Cardiac muscle cell (in vitro differentiated cells and primary cell): ENCODE results near the gene CDIPT. TPM values are rescaled to one million over a fixed set of nuclear protein-coding genes. Genes with fewer than 3 reads are reported as not detected.

Source experiments
- DNase-seq, 2 donors: peaks; one replicate each; pipeline versions ENCODE4 v3.0.0 to v3.0.0-alpha.2; 2010 to 2017; ENCODE audit warnings: low read depth in 1 of 2, low spot score in 1 of 2
- H3K27ac ChIP-seq: fragments of 200-600 bp; sonication (generic); 2 replicates; pipeline ENCODE4 v1.5.1; 2016
- H3K27me3 ChIP-seq: fragments of 200-600 bp; sonication (generic); 2 replicates; pipeline ENCODE4 v1.6.0; 2016; ENCODE audit warnings: control low read depth
- H3K36me3 ChIP-seq: fragments of 200-600 bp; sonication (generic); 2 replicates; pipeline ENCODE4 v1.5.1; 2016; ENCODE audit warnings: control low read depth
- H3K4me1 ChIP-seq: fragments of 200-600 bp; sonication (generic); 2 replicates; pipeline ENCODE4 v1.8.1; 2017; ENCODE audit warnings: low read depth, mild to moderate bottlenecking, mixed run types
- H3K4me3 ChIP-seq: fragments of 200-600 bp; sonication (generic); 2 replicates; pipeline ENCODE4 v1.5.1; 2016; ENCODE audit warnings: mild to moderate bottlenecking
- H3K9me3 ChIP-seq: fragments of 200-600 bp; sonication (generic); 2 replicates; pipeline ENCODE4 v1.5.1; 2017; ENCODE audit warnings: low read depth, mild to moderate bottlenecking, control low read depth
- CTCF ChIP-seq: IDR thresholded peaks from 2 replicates; pipeline ENCODE4 v1.5.1; 2012; ENCODE audit warnings: low read depth, mild to moderate bottlenecking, low read length
- polyA plus RNA-seq: library from polyadenylated mRNA; unstranded; fragments of >200 nt; fragmentation: Nextera tagmentation; extraction: Ambion mirVana; gene quantifications from 2 replicates; pipeline ENCODE4 v1.2.1, GENCODE V29; 2016
- total RNA-seq: library from RNA; depleted of rRNA; stranded (reverse); fragments of >200 nt; gene quantifications from 2 replicates; pipeline ENCODE4 v1.2.3, GENCODE V29; 2016

CDIPT gene
- total and polyA plus RNA-seq, 2 experiments from 2014 or later: 139 to 144 TPM

DNA sequence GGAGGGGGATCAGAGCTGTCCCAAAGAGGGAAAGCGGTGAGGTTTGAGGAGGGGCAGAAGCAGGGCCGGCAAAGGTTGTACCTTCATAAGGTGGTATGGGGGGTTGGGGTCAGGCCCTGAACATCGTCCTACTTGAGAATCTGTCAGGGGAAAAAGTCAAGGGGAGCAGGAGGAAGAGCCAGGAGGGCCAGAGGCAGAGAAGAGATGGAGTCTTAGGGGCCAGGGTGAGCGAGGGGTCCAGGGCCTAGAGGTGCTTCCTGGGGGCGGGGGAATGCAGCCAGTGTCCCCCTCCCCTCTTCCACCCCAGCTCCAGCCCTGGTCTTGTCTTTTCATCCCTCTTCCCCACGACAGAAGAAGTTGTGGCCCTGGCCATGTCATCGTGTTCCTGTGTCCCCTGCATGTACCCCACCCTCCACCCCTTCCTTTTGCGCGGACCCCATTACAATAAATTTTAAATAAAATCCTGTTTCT, 52.3 kb downstream of the CDIPT start:
- H3K27ac ChIP-seq: peak overlapping the region; percentile 87
- no peak for DNase-seq

GRCh38 chr16:29809850-29810698, 53.0 kb downstream of the CDIPT start:
- Histone ChIP-seq H3K4me3 (no peak overlapping the region), H3K4me1 (peaks cover 25% of the 10 kb centered on the region), H3K27ac (peak overlapping the region; percentile 87), H3K27me3 (no peaks in the 10 kb centered on the region), H3K9me3 (no peaks in the 10 kb centered on the region), H3K36me3 (peaks cover 10% of the 10 kb centered on the region)
- no peak for TF ChIP-seq CTCF
- DNase-seq: no peak

More for the DNA sequence above, 52.3 kb downstream of the CDIPT start:
- H3K27me3 ChIP-seq: no peaks in the 10 kb centered on the region
- no peak overlapping the region for H3K4me3 ChIP-seq
- H3K36me3 ChIP-seq: peaks cover 10% of the 10 kb centered on the region
- peaks cover 30% of the 10 kb centered on the region for H3K4me1 ChIP-seq
- no peaks in the 10 kb centered on the region for H3K9me3 ChIP-seq
- TF ChIP-seq CTCF: no peak

DNA sequence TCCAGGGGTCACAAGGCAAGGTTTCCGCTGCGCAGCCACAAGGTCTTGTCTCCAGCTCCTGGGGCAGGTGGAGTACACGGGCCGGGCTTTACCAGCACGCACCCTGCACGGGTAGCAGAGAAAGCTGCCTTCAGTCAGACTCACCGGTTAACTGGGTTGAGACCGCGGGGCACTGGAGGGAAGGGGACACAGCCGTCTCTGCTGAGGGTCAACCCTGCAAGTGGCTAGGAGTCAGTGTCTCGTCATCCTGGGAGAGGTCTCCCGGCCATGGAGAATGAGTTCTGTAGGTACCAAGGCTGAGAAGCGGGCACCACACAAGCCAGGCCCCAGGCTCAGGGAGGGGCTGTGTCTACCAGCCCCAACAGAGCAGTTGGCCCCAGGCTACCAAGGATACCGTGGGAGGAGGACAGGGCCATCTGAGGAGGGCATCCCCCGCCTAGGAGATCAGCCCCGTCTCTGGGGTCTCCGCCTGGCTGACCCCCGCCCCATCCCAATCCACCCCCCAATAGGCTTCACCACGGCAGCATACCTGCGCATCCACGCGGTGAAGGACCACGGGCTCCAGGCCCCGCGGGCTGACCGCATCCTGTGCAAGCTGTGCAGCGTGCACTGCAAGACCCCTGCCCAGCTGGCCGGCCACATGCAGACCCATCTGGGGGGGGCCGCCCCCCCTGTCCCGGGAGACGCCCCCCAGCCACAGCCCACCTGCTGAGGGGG, 53.8 kb downstream of the CDIPT start:
- Histone ChIP-seq H3K4me3 (no peak overlapping the region), H3K4me1 (peaks cover 27% of the 10 kb centered on the region)

More for the DNA sequence above, 53.8 kb downstream of the CDIPT start:
- Histone ChIP-seq H3K27me3 (no peaks in the 10 kb centered on the region), H3K27ac (peak overlapping the region; percentile 87), H3K36me3 (peaks cover 10% of the 10 kb centered on the region), H3K9me3 (no peaks in the 10 kb centered on the region)
- no peak for DNase-seq
- no peak for TF ChIP-seq CTCF

Other genes starting within 250 kb of the CDIPT start
- 0.60 and 1.5 TPM in 2 replicates for gene SPN, start 200.0 kb downstream of the CDIPT start, total RNA-seq
- gene SPN, start 200.0 kb downstream of the CDIPT start, polyA plus RNA-seq: 0.85 and 1.1 TPM in 2 replicates
- 223 and 268 TPM in 2 replicates for gene QPRT, start 184.0 kb downstream of the CDIPT start, total RNA-seq
- gene QPRT, start 184.0 kb downstream of the CDIPT start, polyA plus RNA-seq: 213 and 266 TPM in 2 replicates
- not detected in 2 replicates for gene C16orf54, start 117.2 kb downstream of the CDIPT start, total RNA-seq
- not detected in 2 replicates for gene C16orf54, start 117.2 kb downstream of the CDIPT start, polyA plus RNA-seq
- gene ZG16, start 85.0 kb downstream of the CDIPT start, total RNA-seq: not detected in 2 replicates
- gene ZG16, start 85.0 kb downstream of the CDIPT start, polyA plus RNA-seq: not detected in 2 replicates
- gene KIF22, start 72.5 kb downstream of the CDIPT start, total RNA-seq: 57.5 and 121 TPM in 2 replicates
- gene KIF22, start 72.5 kb downstream of the CDIPT start, polyA plus RNA-seq: 59.5 and 103 TPM in 2 replicates
- gene MAZ, start 56.7 kb downstream of the CDIPT start, total RNA-seq: 310 and 370 TPM in 2 replicates
- gene MAZ, start 56.7 kb downstream of the CDIPT start, polyA plus RNA-seq: 186 and 257 TPM in 2 replicates
- gene PRRT2, start 51.0 kb downstream of the CDIPT start, total RNA-seq: 17.9 and 19.7 TPM in 2 replicates
- gene PRRT2, start 51.0 kb downstream of the CDIPT start, polyA plus RNA-seq: 19.3 and 19.8 TPM in 2 replicates
- 113 and 120 TPM in 2 replicates for gene PAGR1, start 47.1 kb downstream of the CDIPT start, total RNA-seq
- gene PAGR1, start 47.1 kb downstream of the CDIPT start, polyA plus RNA-seq: 106 and 113 TPM in 2 replicates
- 8.9 and 25.0 TPM in 2 replicates for gene MVP, start 42.8 kb downstream of the CDIPT start, total RNA-seq
- 9.3 and 21.2 TPM in 2 replicates for gene MVP, start 42.8 kb downstream of the CDIPT start, polyA plus RNA-seq
- gene SEZ6L2, start 36.3 kb upstream of the CDIPT start, total RNA-seq: 13.9 and 21.1 TPM in 2 replicates
- 5.8 and 10.3 TPM in 2 replicates for gene SEZ6L2, start 36.3 kb upstream of the CDIPT start, polyA plus RNA-seq
- 1.8 and 3.9 TPM in 2 replicates for gene ASPHD1, start 37.3 kb upstream of the CDIPT start, total RNA-seq
- gene ASPHD1, start 37.3 kb upstream of the CDIPT start, polyA plus RNA-seq: 1.8 and 2.3 TPM in 2 replicates
- gene KCTD13, start 63.0 kb upstream of the CDIPT start, total RNA-seq: 17.6 and 22.1 TPM in 2 replicates
- 22.3 and 23.3 TPM in 2 replicates for gene KCTD13, start 63.0 kb upstream of the CDIPT start, polyA plus RNA-seq
- gene TMEM219, start 98.9 kb upstream of the CDIPT start, total RNA-seq: 73.7 and 110 TPM in 2 replicates
- 109 and 156 TPM in 2 replicates for gene TMEM219, start 98.9 kb upstream of the CDIPT start, polyA plus RNA-seq
- 69.4 and 70.9 TPM in 2 replicates for gene TAOK2, start 110.6 kb upstream of the CDIPT start, total RNA-seq
- 25.8 and 36.2 TPM in 2 replicates for gene TAOK2, start 110.6 kb upstream of the CDIPT start, polyA plus RNA-seq
- 22.2 and 25.6 TPM in 2 replicates for gene HIRIP3, start 132.4 kb upstream of the CDIPT start, total RNA-seq
- gene HIRIP3, start 132.4 kb upstream of the CDIPT start, polyA plus RNA-seq: 26.7 and 32.5 TPM in 2 replicates
- gene INO80E, start 133.0 kb upstream of the CDIPT start, total RNA-seq: 83.7 and 167 TPM in 2 replicates
- 17.1 and 19.0 TPM in 2 replicates for gene INO80E, start 133.0 kb upstream of the CDIPT start, polyA plus RNA-seq
- gene DOC2A, start 147.8 kb upstream of the CDIPT start, total RNA-seq: 1.6 and 7.2 TPM in 2 replicates
- gene DOC2A, start 147.8 kb upstream of the CDIPT start, polyA plus RNA-seq: 3.3 and 6.9 TPM in 2 replicates
- gene C16orf92, start 160.0 kb upstream of the CDIPT start, total RNA-seq: not detected in 2 replicates
- gene C16orf92, start 160.0 kb upstream of the CDIPT start, polyA plus RNA-seq: not detected in 2 replicates
- gene TLCD3B, start 168.0 kb upstream of the CDIPT start, total RNA-seq: 0.21 and 0.36 TPM in 2 replicates
- gene TLCD3B, start 168.0 kb upstream of the CDIPT start, polyA plus RNA-seq: not detected in 2 replicates
- 3,852 and 5,767 TPM in 2 replicates for gene ALDOA, start 202.5 kb upstream of the CDIPT start, total RNA-seq
- 5,441 and 6,816 TPM in 2 replicates for gene ALDOA, start 202.5 kb upstream of the CDIPT start, polyA plus RNA-seq
- 94.3 and 134 TPM in 2 replicates for gene PPP4C, start 212.8 kb upstream of the CDIPT start, total RNA-seq
- 217 and 225 TPM in 2 replicates for gene PPP4C, start 212.8 kb upstream of the CDIPT start, polyA plus RNA-seq
- gene TBX6, start 228.7 kb upstream of the CDIPT start, total RNA-seq: 1.6 and 5.0 TPM in 2 replicates
- gene TBX6, start 228.7 kb upstream of the CDIPT start, polyA plus RNA-seq: 2.2 and 8.9 TPM in 2 replicates
- 67.1 and 107 TPM in 2 replicates for gene YPEL3, start 233.0 kb upstream of the CDIPT start, total RNA-seq
- 115 and 143 TPM in 2 replicates for gene YPEL3, start 233.0 kb upstream of the CDIPT start, polyA plus RNA-seq